Fibroblast of lung (primary cell): ENCODE data around the gene IGLL1. TPM values are rescaled to one million over a fixed set of nuclear protein-coding genes. Genes with fewer than 3 reads are reported as not detected.

ENCODE experiments used
- DNase-seq, 2 donors: peaks; one replicate each; pipeline versions ENCODE4 v3.0.0 to v3.0.0-alpha.2; 2010; ENCODE audit warnings: low read depth in 2 of 2
- H2AFZ ChIP-seq: 2 replicates; pipeline ENCODE4 v1.5.1; 2012; ENCODE audit warnings: low read length, control low read depth, inconsistent platforms
- H3K27ac ChIP-seq: 2 replicates; pipeline ENCODE4 v1.5.1; 2011; ENCODE audit warnings: low read length, control low read depth; ENCODE audit not compliant: insufficient read depth
- H3K27me3 ChIP-seq: 2 replicates; pipeline ENCODE4 v1.5.1; 2011; ENCODE audit warnings: mild to moderate bottlenecking, low read length; ENCODE audit not compliant: control insufficient read depth, insufficient read depth
- H3K36me3 ChIP-seq: 2 replicates; pipeline ENCODE4 v1.5.1; 2011; ENCODE audit warnings: low read length; ENCODE audit not compliant: control insufficient read depth, insufficient read depth
- H3K4me1 ChIP-seq: 2 replicates; pipeline ENCODE4 v1.5.1; 2011; ENCODE audit warnings: low read length; ENCODE audit not compliant: control insufficient read depth, insufficient read depth; ENCODE audit errors: extremely low read depth
- H3K4me2 ChIP-seq: 2 replicates; pipeline ENCODE4 v1.5.1; 2011; ENCODE audit warnings: low read length, control low read depth; ENCODE audit not compliant: insufficient read depth; ENCODE audit errors: extremely low read depth
- H3K4me3 ChIP-seq, 4 experiments: fragments of 200-600 bp in 1 of 4; sonication (generic) in 1 of 4; replicated peaks in 1 of 4; 2 replicates each; pipeline ENCODE4 v1.5.1; 2011 to 2016; ENCODE audit warnings: low read length in 4 of 4, low read depth in 3 of 4, mild to moderate bottlenecking in 3 of 4, control low read depth in 2 of 4, inconsistent platforms in 1 of 4, mixed read lengths in 1 of 4; ENCODE audit not compliant: insufficient read depth in 1 of 4; ENCODE audit errors: control extremely low read depth in 1 of 4
- H3K79me2 ChIP-seq: 2 replicates; pipeline ENCODE4 v1.5.1; 2012; ENCODE audit warnings: mild to moderate bottlenecking, low read length, inconsistent platforms; ENCODE audit not compliant: control insufficient read depth, insufficient read depth
- H3K9ac ChIP-seq: 2 replicates; pipeline ENCODE4 v1.5.1; 2011; ENCODE audit warnings: mild to moderate bottlenecking, low read length, control low read depth; ENCODE audit not compliant: insufficient read depth
- H3K9me3 ChIP-seq: 2 replicates; pipeline ENCODE4 v1.5.1; 2012; ENCODE audit warnings: low read depth, low read length; ENCODE audit not compliant: control insufficient read depth, insufficient read depth
- H4K20me1 ChIP-seq: 2 replicates; pipeline ENCODE4 v1.5.1; 2011; ENCODE audit warnings: low read length; ENCODE audit not compliant: control insufficient read depth, insufficient read depth; ENCODE audit errors: extremely low read depth
- EZH2 ChIP-seq: IDR thresholded peaks from 2 replicates; pipeline ENCODE4 v1.5.1; 2012; ENCODE audit warnings: low read length, control low read depth, mild to moderate bottlenecking; ENCODE audit errors: missing control alignments
- polyA plus RNA-seq, 2 donors: library from polyadenylated mRNA; depleted of rRNA in 1 of 2; stranded (reverse) in 1 of 2; unstranded in 1 of 2; fragments of >200 nt; gene quantifications; 2 replicates each; pipeline ENCODE4 v1.2.1, GENCODE V29; 2011 to 2012; ENCODE audit warnings: missing spikeins in 1 of 2
- total RNA-seq: library from RNA; depleted of rRNA; stranded (reverse); fragments of >200 nt; gene quantifications from 2 replicates; pipeline ENCODE4 v1.2.1, GENCODE V29; 2014
- TF ChIP-seq, protein P1 (sequence below), 2 donors: IDR thresholded peaks in 1 of 2; conservative IDR thresholded peaks in 1 of 2; 1 replicate in 1 of 2; 2 replicates in 1 of 2; pipeline ENCODE4 v1.5.1; 2011 to 2012; ENCODE audit warnings: low read length in 2 of 2, control low read depth in 1 of 2, inconsistent platforms in 1 of 2, low read depth in 1 of 2, mild to moderate bottlenecking in 1 of 2

Gene IGLL1
- total and polyA plus RNA-seq, 2 donors (not counting 1 experiment from before 2014, with no cell fraction given) = not detected

DNA sequence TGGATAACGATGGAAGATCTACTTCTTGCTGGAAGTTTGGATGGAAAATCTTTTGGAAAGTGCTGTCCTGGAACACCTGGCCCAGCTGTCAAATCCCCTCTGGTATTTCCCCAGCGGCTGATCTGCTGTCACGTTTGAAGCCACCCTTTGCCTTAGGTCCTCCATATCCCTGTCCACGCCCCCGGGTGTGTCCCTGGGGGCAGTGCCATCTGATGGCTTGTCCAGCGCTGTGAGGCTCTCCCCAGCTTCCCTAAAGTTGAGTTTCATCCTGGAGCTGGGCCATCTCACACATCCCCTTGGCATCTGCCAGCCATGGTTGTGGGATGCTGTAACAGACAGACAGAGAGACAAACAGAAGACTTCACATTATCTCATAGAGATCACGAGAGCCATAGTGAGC, 3.1 kb upstream of the IGLL1 start:
- H2AFZ ChIP-seq = no peak overlapping the region
- no peak overlapping the region for H3K4me2 ChIP-seq
- no peaks in the 10 kb centered on the region for H3K36me3 ChIP-seq
- no peaks in the 10 kb centered on the region for H3K79me2 ChIP-seq
- no peak for DNase-seq
- no peak for TF ChIP-seq EZH2
- TF ChIP-seq, protein P1, sequence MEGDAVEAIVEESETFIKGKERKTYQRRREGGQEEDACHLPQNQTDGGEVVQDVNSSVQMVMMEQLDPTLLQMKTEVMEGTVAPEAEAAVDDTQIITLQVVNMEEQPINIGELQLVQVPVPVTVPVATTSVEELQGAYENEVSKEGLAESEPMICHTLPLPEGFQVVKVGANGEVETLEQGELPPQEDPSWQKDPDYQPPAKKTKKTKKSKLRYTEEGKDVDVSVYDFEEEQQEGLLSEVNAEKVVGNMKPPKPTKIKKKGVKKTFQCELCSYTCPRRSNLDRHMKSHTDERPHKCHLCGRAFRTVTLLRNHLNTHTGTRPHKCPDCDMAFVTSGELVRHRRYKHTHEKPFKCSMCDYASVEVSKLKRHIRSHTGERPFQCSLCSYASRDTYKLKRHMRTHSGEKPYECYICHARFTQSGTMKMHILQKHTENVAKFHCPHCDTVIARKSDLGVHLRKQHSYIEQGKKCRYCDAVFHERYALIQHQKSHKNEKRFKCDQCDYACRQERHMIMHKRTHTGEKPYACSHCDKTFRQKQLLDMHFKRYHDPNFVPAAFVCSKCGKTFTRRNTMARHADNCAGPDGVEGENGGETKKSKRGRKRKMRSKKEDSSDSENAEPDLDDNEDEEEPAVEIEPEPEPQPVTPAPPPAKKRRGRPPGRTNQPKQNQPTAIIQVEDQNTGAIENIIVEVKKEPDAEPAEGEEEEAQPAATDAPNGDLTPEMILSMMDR (conservative IDR thresholded peaks at IDR 0.05 in 1 of 2, IDR thresholded peaks at IDR 0.05 in 1 of 2; ENCODE audit: low read depth in 1 of 2, low read length in 2 of 2) = no peak
- no peak overlapping the region for H3K4me3 ChIP-seq
- H3K4me1 ChIP-seq = no peaks in the 10 kb centered on the region
- H4K20me1 ChIP-seq = no peaks in the 10 kb centered on the region
- H3K27me3 ChIP-seq = no peaks in the 10 kb centered on the region
- H3K27ac ChIP-seq = no peak overlapping the region
- no peaks in the 10 kb centered on the region for H3K9me3 ChIP-seq
- H3K9ac ChIP-seq = no peak overlapping the region

DNA sequence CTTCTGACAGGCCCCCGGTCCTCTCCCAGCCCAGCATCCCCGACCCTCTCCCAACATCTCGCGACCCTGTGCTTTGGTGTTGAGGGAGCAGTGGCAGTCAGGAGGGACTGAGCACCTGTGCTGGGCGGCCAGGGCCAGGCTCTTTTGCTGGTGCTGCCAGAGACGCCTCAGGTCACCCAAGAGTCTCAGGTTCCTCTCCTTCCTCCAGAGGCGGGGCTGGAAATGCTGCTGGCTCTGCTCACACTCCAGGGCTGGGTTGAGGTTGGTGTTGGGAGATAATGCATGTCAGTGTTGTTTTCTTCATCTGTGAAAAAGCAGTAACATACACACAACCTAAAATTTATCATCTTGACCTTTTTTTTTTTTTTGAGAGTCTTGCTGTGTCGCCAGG, 1.2 kb upstream of the IGLL1 start:
- DNase-seq = no peak
- H3K27me3 ChIP-seq = no peaks in the 10 kb centered on the region
- H3K9me3 ChIP-seq = no peaks in the 10 kb centered on the region
- no peak overlapping the region for H3K27ac ChIP-seq
- no peaks in the 10 kb centered on the region for H4K20me1 ChIP-seq
- H3K36me3 ChIP-seq = no peaks in the 10 kb centered on the region
- no peak overlapping the region for H2AFZ ChIP-seq
- no peak overlapping the region for H3K4me3 ChIP-seq
- TF ChIP-seq, protein P1 (conservative IDR thresholded peaks at IDR 0.05 in 1 of 2, IDR thresholded peaks at IDR 0.05 in 1 of 2; ENCODE audit: low read depth in 1 of 2, low read length in 2 of 2) = no peak
- TF ChIP-seq EZH2 = no peak
- H3K4me1 ChIP-seq = no peaks in the 10 kb centered on the region
- H3K79me2 ChIP-seq = no peaks in the 10 kb centered on the region
- no peak overlapping the region for H3K9ac ChIP-seq
- H3K4me2 ChIP-seq = no peak overlapping the region

DNA sequence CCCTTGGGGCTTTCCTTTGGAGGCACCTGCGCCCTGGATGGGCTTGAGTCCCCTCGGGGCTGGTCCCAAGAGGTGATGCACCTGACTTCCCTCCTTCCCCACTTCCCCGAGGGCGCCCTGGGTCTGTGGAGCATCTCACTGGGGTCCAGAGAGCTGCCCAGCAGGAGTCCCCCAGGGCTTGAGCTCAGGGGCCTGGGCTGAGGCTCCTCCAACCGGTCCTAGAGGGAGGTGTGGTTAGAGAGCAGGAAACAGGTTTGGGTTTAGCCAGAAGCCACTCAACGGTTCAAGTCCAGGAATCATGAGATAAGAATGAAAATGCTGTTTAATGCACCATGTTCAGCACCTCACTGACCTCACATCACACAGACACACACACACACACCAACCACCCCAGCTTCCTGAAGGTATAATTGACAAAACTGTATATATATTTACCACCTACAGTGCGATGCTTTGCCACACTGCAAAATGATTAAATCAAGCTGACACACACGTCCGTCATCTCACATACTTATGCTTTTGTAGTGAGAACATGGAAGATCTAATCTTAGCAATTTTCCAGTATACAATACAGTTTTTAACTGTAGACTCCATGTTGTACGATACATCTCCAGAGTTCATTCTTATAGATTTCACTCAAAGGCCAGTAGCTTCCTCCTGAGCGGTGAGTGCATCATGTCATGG, 628 bp upstream of the IGLL1 start:
- no peaks in the 10 kb centered on the region for H3K36me3 ChIP-seq
- H3K4me3 ChIP-seq = no peak overlapping the region
- no peaks in the 10 kb centered on the region for H3K79me2 ChIP-seq
- no peaks in the 10 kb centered on the region for H3K9me3 ChIP-seq
- H4K20me1 ChIP-seq = no peaks in the 10 kb centered on the region
- no peaks in the 10 kb centered on the region for H3K27me3 ChIP-seq
- no peak overlapping the region for H2AFZ ChIP-seq
- no peaks in the 10 kb centered on the region for H3K4me1 ChIP-seq
- DNase-seq = no peak
- no peak overlapping the region for H3K27ac ChIP-seq
- no peak overlapping the region for H3K9ac ChIP-seq
- TF ChIP-seq, protein P1 (conservative IDR thresholded peaks at IDR 0.05 in 1 of 2, IDR thresholded peaks at IDR 0.05 in 1 of 2; ENCODE audit: low read depth in 1 of 2, low read length in 2 of 2) = no peak
- TF ChIP-seq EZH2 = no peak
- no peak overlapping the region for H3K4me2 ChIP-seq
